HepG2 (cell line): ENCODE results near the gene PDLIM7. TPM values are rescaled to one million over a fixed set of nuclear protein-coding genes. Genes with fewer than 3 reads are reported as not detected.

Experiments
- AHDC1 ChIP-seq: sonication (generic); formaldehyde crosslinking; IDR thresholded peaks from 2 replicates; pipeline ENCODE4 v1.5.1; 2020; ENCODE audit warnings: mild to moderate bottlenecking, missing genetic modification reagents, borderline replicate concordance
- BRF2 ChIP-seq: sonication (generic); formaldehyde crosslinking; IDR thresholded peaks from 2 replicates; pipeline ENCODE4 v1.8.1; 2022; ENCODE audit warnings: mild to moderate bottlenecking, missing genetic modification reagents
- FOXP4 ChIP-seq: sonication (generic); formaldehyde crosslinking; IDR thresholded peaks from 2 replicates; pipeline ENCODE4 v1.4.0; 2020; ENCODE audit warnings: missing genetic modification reagents
- FUBP1 ChIP-seq: sonication (generic); formaldehyde crosslinking; IDR thresholded peaks from 2 replicates; pipeline ENCODE4 v1.5.1; 2020; ENCODE audit warnings: missing genetic modification reagents, mild to moderate bottlenecking, borderline replicate concordance
- MIER3 ChIP-seq: IDR thresholded peaks from 2 replicates; pipeline ENCODE4 v1.6.1; 2016; ENCODE audit warnings: missing compliant biosample characterization, borderline replicate concordance
- PAXIP1 ChIP-seq: sonication (generic); formaldehyde crosslinking; conservative IDR thresholded peaks from 2 replicates; pipeline ENCODE4 v1.4.0; 2020; ENCODE audit warnings: mild to moderate bottlenecking, missing genetic modification reagents, moderate library complexity
- SP1 ChIP-seq, 2 experiments: fragments of 450-650 bp in 1 of 2; sonication (generic) in 1 of 2; formaldehyde crosslinking in 1 of 2; IDR thresholded peaks; 2 replicates each; pipeline versions ENCODE4 v1.4.0 to v1.6.1; 2016 to 2020; ENCODE audit warnings: missing genetic modification reagents in 1 of 2
- TEAD3 ChIP-seq: optimal IDR thresholded peaks from 2 replicates; pipeline ENCODE3; 2016; ENCODE audit warnings: borderline replicate concordance
- ZBTB10 ChIP-seq: sonication (generic); formaldehyde crosslinking; IDR thresholded peaks from 2 replicates; pipeline ENCODE4 v1.4.0; 2020; ENCODE audit warnings: missing genetic modification reagents, borderline replicate concordance
- polyA plus RNA-seq, 8 experiments: library from polyadenylated mRNA; depleted of rRNA in 3 of 8; stranded (reverse) in 7 of 8; unstranded in 1 of 8; fragments of >200 nt; fragmentation: Illumina TruSeq in 4 of 8; extraction: Trizol in 4 of 8; gene quantifications; 2 replicates each; pipeline versions ENCODE4 v1.2.1 to v1.2.3, GENCODE V29; 2011 to 2016; ENCODE audit warnings: low read depth in 4 of 8, missing spikeins in 1 of 8, mixed read lengths in 1 of 8; ENCODE audit not compliant: insufficient read depth in 1 of 8
- total RNA-seq, 5 experiments: library from RNA; depleted of rRNA; stranded (reverse); fragments of >200 nt; fragmentation: Illumina TruSeq; extraction: Trizol; gene quantifications; 2 replicates each; pipeline ENCODE4 v1.2.3, GENCODE V29; 2016; ENCODE audit warnings: low read depth in 1 of 5

The PDLIM7 gene
- total and polyA plus RNA-seq, 2 of the 13 experiments (the other 11 are each of a cell fraction or from before 2014, with no cell fraction given): 21.1 to 31.3 TPM

GRCh38 chr5:177455036-177455660, 42.3 kb downstream of the PDLIM7 start (continued):
- TF ChIP-seq SP1 (IDR thresholded peaks at IDR 0.05) (no peak), SP1 (CRISPR knock-in tag; IDR thresholded peaks at IDR 0.05) (peak; percentile 89), PAXIP1 (peak; percentile 54), FUBP1 (CRISPR knock-in tag) (no peak), MIER3 (CRISPR knock-in tag) (no peak), TEAD3 (CRISPR knock-in tag) (no peak), FOXP4 (CRISPR knock-in tag) (no peak), BRF2 (CRISPR knock-in tag) (peak; percentile 91), ZBTB10 (CRISPR knock-in tag) (0 out of 2 replicates have a peak, but pooled peaks have one; percentile 5), AHDC1 (no peak)
